Heart right ventricle (tissue), 16 donors: ENCODE results near the gene BTBD1. TPM values are rescaled to one million over a fixed set of nuclear protein-coding genes. Genes with fewer than 3 reads are reported as not detected.
A peak's percentile ranks its signal among the peaks of the same experiment; 100 is the strongest.
"Not testable (repeated sequence)": the region's sequence is repeated elsewhere in the genome, so short reads cannot be mapped to it uniquely, and the experiment has no call there.

Experiments
- ATAC-seq, 8 donors: fragments of 200-7000 bp; cut with Tn5 transposase; one replicate each; pipeline ENCODE4 v1.9.1; 2020; ENCODE audit warnings: mild to moderate bottlenecking in 8 of 8, moderate library complexity in 8 of 8, moderate number of reproducible peaks in 1 of 8
- DNase-seq, 2 donors: peaks; one replicate each; pipeline ENCODE4 v3.0.0-alpha.2; 2020
- H3K27ac ChIP-seq, 10 donors: fragments of 200-600 bp; sonication (generic) in 2 of 10; one replicate each; pipeline versions ENCODE4 v1.5.0 to v1.8.0; 2020 to 2022; ENCODE audit warnings: mild to moderate bottlenecking in 3 of 10
- H3K27me3 ChIP-seq, 7 donors: fragments of 200-600 bp; one replicate each; pipeline ENCODE4 v1.8.0; 2021 to 2022; ENCODE audit warnings: mild to moderate bottlenecking in 2 of 7
- H3K36me3 ChIP-seq, 9 donors: fragments of 200-600 bp; sonication (generic) in 1 of 9; one replicate each; pipeline versions ENCODE4 v1.5.0 to v1.8.0; 2020 to 2022; ENCODE audit warnings: mild to moderate bottlenecking in 2 of 9
- H3K4me1 ChIP-seq, 9 donors: fragments of 200-600 bp; sonication (generic) in 1 of 9; one replicate each; pipeline versions ENCODE4 v1.5.0 to v1.8.0; 2020 to 2022; ENCODE audit warnings: mild to moderate bottlenecking in 4 of 9
- H3K4me3 ChIP-seq, 10 donors: fragments of 200-600 bp; sonication (generic) in 2 of 10; one replicate each; pipeline versions ENCODE4 v1.5.0 to v1.8.0; 2020 to 2022; ENCODE audit warnings: mild to moderate bottlenecking in 7 of 10, moderate library complexity in 2 of 10
- H3K9me3 ChIP-seq, 11 donors: fragments of 200-600 bp in 10 of 11; sonication (generic) in 2 of 11; one replicate each; pipeline versions ENCODE4 v1.5.0 to v1.8.0; 2013 to 2022; ENCODE audit warnings: mild to moderate bottlenecking in 2 of 11, control low read depth in 1 of 11, moderate library complexity in 1 of 11
- WGBS, 2 donors: extraction: QIAGEN DNeasy Blood & Tissue Kit; methylation state at CpG; one replicate each; pipeline ENCODE4 v1.1.7; 2013; ENCODE audit warnings: inconsistent platforms in 1 of 2; 5-methylcytosine and 5-hydroxymethylcytosine counted together
- intact Hi-C, 10 donors: fragments of 100-400 bp; cut with DNase I; formaldehyde crosslinking; loops; one replicate each; pipeline versions ENCODE4 v1.11.1 to v1.14.2; 2022
- polyA plus RNA-seq, 2 donors: library from polyadenylated mRNA; stranded (reverse); fragments of 200-250 nt; gene quantifications; one replicate each; pipeline ENCODE4 v1.2.3, GENCODE V29; 2013
- total RNA-seq, 10 donors: library from RNA; stranded (reverse); fragmentation: NEBNext Ultra II Directional in 3 of 10; extraction: Animal tissue kit (Norgen Biotek cat#: 25700) in 3 of 10; gene quantifications; one replicate each; pipeline versions ENCODE4 v1.2.1 to v1.2.4, GENCODE V29; 2021 to 2023
- TF ChIP-seq, protein P1 (sequence below), 9 donors: fragments of 200-600 bp; sonication (generic) in 2 of 9; IDR thresholded peaks; one replicate each; pipeline versions ENCODE4 v1.5.0 to v1.8.0; 2021 to 2022; ENCODE audit warnings: antibody characterized with exemption in 9 of 9, mild to moderate bottlenecking in 5 of 9, moderate library complexity in 1 of 9
- donor health status: Arrhythmogenic right ventricular cardiomyopathy.
- donor health status: ischemic (EF 13 %, LVEDD 7.1; RV severe dilation, severe dysfunction).
- donor health status: healthy with polysubstance abuse.
- donor health status: DM: no; HTN: yes; CAD: no.
- donor health status: DM: no; HTN: no; CAD: no.
- donor health status: ischemic (EF 25% LVEDD 6.9; RV normal size, moderate dysfunction).
- donor health status: ischemic (EF 25% LVEDD 5.7; RV mildly dilated, moderate dysfunction).
- donor health status: healthy.
- donor health status: DM: yes; HTN: yes; CAD: no.
- donor health status: Ischemic cardiomyopathy.
- donor health status: ischemic (EF 35%, LVEDD 5.7; RV mildly dilated, moderate dysfunction).
- donor health status: nonischemic (EF 11% LVEDD 7.7; RV severe dilation, severe dysfunction).
- donor health status: DM: yes; HTN: yes; CAD: no.
- donor health status: PGD.
- donor health status: ischemic (EF 29% LVEDD 5.4; RV normal size, mild dysfunction).
- donor health status: nonischemic (EF 23%, LVEDD 6.1; RV moderate dilation, normal function).

BTBD1 gene
- total and polyA plus RNA-seq, 12 donors: 14.1 to 185 (median 149) TPM

DNA sequence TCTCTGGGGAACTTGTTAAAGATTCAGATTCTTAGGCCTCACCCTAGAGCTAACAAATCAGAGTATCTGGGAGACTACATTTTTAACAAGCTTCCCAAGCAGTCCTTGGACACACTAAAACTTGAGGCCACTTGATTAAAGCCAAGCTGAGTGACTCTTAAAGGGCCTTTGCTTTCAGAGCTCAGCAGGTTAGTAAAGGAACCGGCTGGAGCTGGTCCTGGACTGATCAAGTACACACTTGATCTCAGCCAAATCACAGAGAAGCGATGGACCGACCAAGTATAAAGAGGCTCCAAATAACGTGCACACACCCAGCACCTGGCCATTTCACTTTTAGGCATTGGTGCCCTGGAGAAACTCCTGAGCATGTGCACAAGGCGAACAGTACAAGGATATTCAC lies 27.5 kb upstream of the BTBD1 start:
- Histone ChIP-seq H3K9me3 (peaks cover 0 to 9% (median 0%) of the 10 kb centered on the region in 11 donors), H3K4me1 (peaks cover 0 to 19% (median 5%) of the 10 kb centered on the region in 9 donors), H3K36me3 (no peaks in the 10 kb centered on the region), H3K27me3 (no peaks in the 10 kb centered on the region), H3K4me3 (no peak overlapping the region), H3K27ac (no peak overlapping the region)
- WGBS, 2 donors: 92 to 95% methylated on average over 5 of the region's 5 CpGs
- TF ChIP-seq, protein P1, sequence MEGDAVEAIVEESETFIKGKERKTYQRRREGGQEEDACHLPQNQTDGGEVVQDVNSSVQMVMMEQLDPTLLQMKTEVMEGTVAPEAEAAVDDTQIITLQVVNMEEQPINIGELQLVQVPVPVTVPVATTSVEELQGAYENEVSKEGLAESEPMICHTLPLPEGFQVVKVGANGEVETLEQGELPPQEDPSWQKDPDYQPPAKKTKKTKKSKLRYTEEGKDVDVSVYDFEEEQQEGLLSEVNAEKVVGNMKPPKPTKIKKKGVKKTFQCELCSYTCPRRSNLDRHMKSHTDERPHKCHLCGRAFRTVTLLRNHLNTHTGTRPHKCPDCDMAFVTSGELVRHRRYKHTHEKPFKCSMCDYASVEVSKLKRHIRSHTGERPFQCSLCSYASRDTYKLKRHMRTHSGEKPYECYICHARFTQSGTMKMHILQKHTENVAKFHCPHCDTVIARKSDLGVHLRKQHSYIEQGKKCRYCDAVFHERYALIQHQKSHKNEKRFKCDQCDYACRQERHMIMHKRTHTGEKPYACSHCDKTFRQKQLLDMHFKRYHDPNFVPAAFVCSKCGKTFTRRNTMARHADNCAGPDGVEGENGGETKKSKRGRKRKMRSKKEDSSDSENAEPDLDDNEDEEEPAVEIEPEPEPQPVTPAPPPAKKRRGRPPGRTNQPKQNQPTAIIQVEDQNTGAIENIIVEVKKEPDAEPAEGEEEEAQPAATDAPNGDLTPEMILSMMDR (IDR thresholded peaks at IDR 0.05): no peak
- intact Hi-C loops: no loop called here
- ATAC-seq: no peak
- no peak for DNase-seq

DNA sequence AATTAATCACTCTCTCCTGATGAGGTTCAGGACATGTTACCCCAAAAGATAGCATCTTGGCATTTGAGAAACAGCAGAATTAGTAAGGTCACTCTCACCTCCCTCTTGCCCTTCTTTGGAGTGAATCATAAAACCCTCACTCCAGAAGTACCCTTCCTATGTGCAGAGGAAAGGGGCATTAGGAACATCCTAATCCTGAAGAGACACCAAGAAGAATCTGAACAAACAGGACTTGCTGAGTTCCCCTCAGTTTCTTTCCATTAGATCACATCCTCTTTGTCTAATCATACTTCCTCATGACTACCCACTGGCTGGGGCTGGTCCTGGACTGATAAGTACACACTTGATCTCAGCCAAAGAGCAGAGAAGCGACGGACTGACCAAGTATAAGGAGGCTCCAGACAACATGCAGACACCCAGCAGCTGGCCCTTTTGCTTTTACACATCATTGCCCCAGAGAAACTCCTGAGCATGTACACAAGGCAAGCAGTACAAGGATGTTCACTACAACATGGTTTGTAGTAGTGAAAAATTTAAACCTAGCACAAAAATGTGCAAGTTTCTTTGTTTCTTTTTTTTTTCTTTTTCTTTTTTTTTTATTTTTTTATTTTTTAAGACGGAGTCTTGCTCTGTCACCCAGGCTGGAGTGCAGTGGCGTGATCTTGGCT lies 25.4 kb upstream of the BTBD1 start:
- 48 to 54% methylated on average over 4 of the region's 4 CpGs for WGBS, 2 donors
- intact Hi-C loops: no loop called here
- DNase-seq (peak in 1 of 2 donors; percentile 28), ATAC-seq (peak; percentile 43 to 88 (median 84))
- H3K36me3 ChIP-seq: no peaks in the 10 kb centered on the region
- H3K27me3 ChIP-seq: no peaks in the 10 kb centered on the region
- peaks cover 0 to 5% (median 0%) of the 10 kb centered on the region in 11 donors for H3K9me3 ChIP-seq
- TF ChIP-seq, protein P1 (IDR thresholded peaks at IDR 0.05): no peak
- peaks cover 0 to 15% (median 5%) of the 10 kb centered on the region in 9 donors for H3K4me1 ChIP-seq
- no peak overlapping the region for H3K4me3 ChIP-seq
- peak overlapping the region in 4 of 10 donors; percentile 10 to 69 (median 30) for H3K27ac ChIP-seq

DNA sequence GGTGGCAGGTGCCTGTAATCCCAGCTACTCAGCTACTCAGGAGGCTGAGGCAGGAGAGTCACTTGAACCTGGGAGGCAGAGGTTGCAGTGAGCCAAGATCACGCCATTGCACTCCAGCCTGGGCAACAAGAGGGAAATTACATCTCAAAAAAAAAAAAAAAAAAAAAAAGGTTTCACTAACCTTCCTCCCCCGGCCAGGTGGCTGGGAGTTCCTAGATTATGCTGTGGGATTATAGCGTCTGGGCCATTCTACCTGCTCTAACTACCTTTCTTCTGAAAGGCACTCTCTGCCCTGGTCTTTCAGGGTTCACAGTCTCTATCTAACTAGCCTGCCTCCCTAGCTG lies 24.9 kb upstream of the BTBD1 start:
- H3K4me3 ChIP-seq, H3K36me3 ChIP-seq, H3K27me3 ChIP-seq, DNase-seq, intact Hi-C loops, ATAC-seq, H3K9me3 ChIP-seq: not testable (repeated sequence)
- WGBS, 2 donors: 91 to 96% methylated on average over 3 of the region's 3 CpGs
- Histone ChIP-seq H3K4me1 (peaks cover 0 to 15% (median 5%) of the 10 kb centered on the region in 9 donors), H3K27ac (peak overlapping the region in 4 of 10 donors; percentile 1 to 69 (median 28))

DNA sequence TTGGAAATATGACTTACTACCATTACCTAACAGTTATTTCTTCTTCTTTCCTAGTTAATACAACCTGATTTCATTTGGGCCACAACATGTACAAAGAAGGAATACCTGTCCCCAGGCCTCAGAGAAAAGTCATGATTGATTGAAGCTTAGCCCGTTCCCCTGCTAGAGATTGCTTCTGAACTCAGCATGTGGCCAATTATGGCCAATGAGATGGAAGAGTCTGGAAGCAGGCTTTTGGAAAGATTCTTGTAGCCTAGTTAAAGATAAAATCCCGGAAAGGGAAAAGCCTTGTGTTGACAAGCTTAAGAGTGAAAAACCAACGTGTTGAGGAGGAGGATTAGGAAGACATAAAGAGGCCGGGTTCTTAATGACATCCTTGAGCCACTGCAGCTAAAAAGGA lies 23.4 kb upstream of the BTBD1 start:
- Histone ChIP-seq H3K27me3 (no peaks in the 10 kb centered on the region), H3K4me3 (no peak overlapping the region), H3K36me3 (no peaks in the 10 kb centered on the region), H3K27ac (no peak overlapping the region), H3K9me3 (no peaks in the 10 kb centered on the region), H3K4me1 (peaks cover 0 to 15% (median 5%) of the 10 kb centered on the region in 9 donors)
- intact Hi-C loops: no loop called here
- WGBS, 2 donors: 37 to 43% methylated on average over 4 of the region's 4 CpGs
- TF ChIP-seq, protein P1 (IDR thresholded peaks at IDR 0.05): no peak
- ATAC-seq: no peak
- DNase-seq: no peak

DNA sequence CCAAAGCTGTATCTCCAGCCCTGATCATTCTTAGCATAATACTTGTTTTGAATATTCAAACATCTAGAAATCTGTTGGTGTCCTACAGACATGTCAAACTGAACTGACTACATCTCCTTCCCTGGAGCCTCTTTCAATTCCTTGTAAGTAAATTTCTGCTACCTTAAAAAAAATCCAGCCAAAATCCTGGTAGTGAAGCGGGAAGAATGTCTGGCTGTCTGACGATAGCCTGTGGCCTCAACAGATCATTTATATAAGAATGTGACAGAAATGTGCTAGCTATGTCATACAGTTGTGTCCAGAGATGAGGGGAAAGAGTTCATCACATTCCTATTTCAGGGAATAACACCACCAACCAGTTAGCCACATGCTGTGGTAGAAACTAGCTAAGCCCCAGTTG lies 21.8 kb upstream of the BTBD1 start:
- DNase-seq (no peak), ATAC-seq (no peak)
- TF ChIP-seq, protein P1 (IDR thresholded peaks at IDR 0.05): no peak
- H3K4me3 ChIP-seq: no peak overlapping the region
- H3K27ac ChIP-seq: no peak overlapping the region
- WGBS, 2 donors: 79 to 85% methylated on average over 2 of the region's 2 CpGs
- H3K4me1 ChIP-seq: peaks cover 0 to 15% (median 5%) of the 10 kb centered on the region in 9 donors
- intact Hi-C loops: no loop called here
- H3K36me3 ChIP-seq: no peaks in the 10 kb centered on the region
- no peaks in the 10 kb centered on the region for H3K27me3 ChIP-seq
- no peaks in the 10 kb centered on the region for H3K9me3 ChIP-seq
